Tibial artery (tissue), 4 donors: ENCODE results near the gene SLC6A5.

ENCODE experiments used
- DNase-seq, 2 donors: peaks; one replicate each; pipeline ENCODE4 v3.0.0-alpha.2; 2019
- H3K27ac ChIP-seq, 2 donors: fragments of 200-600 bp; sonication (generic) in 1 of 2; 1 replicate in 1 of 2; 2 replicates in 1 of 2; pipeline ENCODE4 v1.5.1; 2018 to 2019; ENCODE audit warnings: mild to moderate bottlenecking in 1 of 2
- H3K27me3 ChIP-seq, 2 donors: fragments of 200-600 bp; sonication (generic) in 1 of 2; one replicate each; pipeline versions ENCODE4 v1.5.1 to v1.6.0; 2016 to 2019
- H3K36me3 ChIP-seq, 3 donors: fragments of 200-600 bp; sonication (generic) in 2 of 3; one replicate each; pipeline ENCODE4 v1.5.1; 2016 to 2019; ENCODE audit warnings: mild to moderate bottlenecking in 2 of 3
- H3K4me1 ChIP-seq, 4 donors: fragments of 200-600 bp; sonication (generic) in 2 of 4; 1 replicate in 3 of 4; 2 replicates in 1 of 4; pipeline ENCODE4 v1.5.1; 2016 to 2019
- H3K4me3 ChIP-seq, 2 donors: fragments of 200-600 bp; sonication (generic) in 1 of 2; 1 replicate in 1 of 2; 2 replicates in 1 of 2; pipeline ENCODE4 v1.5.1; 2018 to 2019; ENCODE audit warnings: mild to moderate bottlenecking in 2 of 2
- H3K9me3 ChIP-seq, 3 donors: fragments of 200-600 bp; sonication (generic) in 1 of 3; one replicate each; pipeline ENCODE4 v1.5.1; 2016 to 2019
- CTCF ChIP-seq, 2 experiments: fragments of 200-600 bp in 1 of 2; fragments of 450-650 bp in 1 of 2; IDR thresholded peaks; one replicate each; pipeline ENCODE4 v1.5.1; 2017 to 2019; ENCODE audit warnings: antibody characterized with exemption in 2 of 2, mild to moderate bottlenecking in 1 of 2, moderate library complexity in 1 of 2
- intact Hi-C: fragments of 100-400 bp; cut with DNase I; formaldehyde crosslinking; loops from one replicate; pipeline ENCODE4 v1.15.0; 2023; ENCODE audit warnings: low total_unique reads

The SLC6A5 gene

GRCh38 chr11:20598492-20598891 is 916 bp upstream of the SLC6A5 start:
- intact Hi-C loops, result no loop called here
- Histone ChIP-seq H3K4me1 (peaks cover 0 to 16% (median 9%) of the 10 kb centered on the region in 4 donors), H3K36me3 (no peaks in the 10 kb centered on the region), H3K27me3 (peaks cover 0 to 87% of the 10 kb centered on the region in 2 donors), H3K27ac (no peak overlapping the region), H3K9me3 (no peaks in the 10 kb centered on the region), H3K4me3 (no peak overlapping the region)
- TF ChIP-seq CTCF (IDR thresholded peaks at IDR 0.05), result no peak
- DNase-seq, result no peak

- Histone ChIP-seq H3K36me3 (no peaks in the 10 kb centered on the region), H3K9me3 (no peaks in the 10 kb centered on the region), H3K27me3 (peaks cover 0 to 98% of the 10 kb centered on the region in 2 donors), H3K27ac (no peak overlapping the region), H3K4me1 (peaks cover 0 to 16% (median 9%) of the 10 kb centered on the region in 4 donors), H3K4me3 (no peak overlapping the region)
- no peak for TF ChIP-seq CTCF (IDR thresholded peaks at IDR 0.05)
- no peak for DNase-seq
- intact Hi-C loops, result no loop called here
Measured at GRCh38 chr11:20600020-20600346, 575 bp downstream of the SLC6A5 start.

- H3K36me3 ChIP-seq, result no peaks in the 10 kb centered on the region
- peaks cover 0 to 16% (median 9%) of the 10 kb centered on the region in 4 donors for H3K4me1 ChIP-seq
- TF ChIP-seq CTCF (IDR thresholded peaks at IDR 0.05), result no peak
- H3K4me3 ChIP-seq, result no peak overlapping the region
- H3K27me3 ChIP-seq, result peaks cover 0 to 99% of the 10 kb centered on the region in 2 donors
- intact Hi-C loops, result no loop called here
- H3K9me3 ChIP-seq, result no peaks in the 10 kb centered on the region
- no peak for DNase-seq
- no peak overlapping the region for H3K27ac ChIP-seq
Measured at GRCh38 chr11:20600551-20600950, 1.1 kb downstream of the SLC6A5 start.

GRCh38 chr11:20601221-20601914 is 2.0 kb downstream of the SLC6A5 start:
- H3K27me3 ChIP-seq, result peaks cover 0 to 99% of the 10 kb centered on the region in 2 donors
- no peak for DNase-seq
- no peak overlapping the region for H3K4me3 ChIP-seq
- intact Hi-C loops, result no loop called here
- no peaks in the 10 kb centered on the region for H3K36me3 ChIP-seq
- TF ChIP-seq CTCF (IDR thresholded peaks at IDR 0.05), result no peak
- H3K27ac ChIP-seq, result no peak overlapping the region
- peaks cover 0 to 16% (median 9%) of the 10 kb centered on the region in 4 donors for H3K4me1 ChIP-seq
- no peaks in the 10 kb centered on the region for H3K9me3 ChIP-seq

- Histone ChIP-seq H3K36me3 (no peaks in the 10 kb centered on the region), H3K27me3 (peaks cover 0 to 92% of the 10 kb centered on the region in 2 donors), H3K27ac (no peak overlapping the region), H3K4me3 (no peak overlapping the region), H3K9me3 (no peaks in the 10 kb centered on the region), H3K4me1 (no peaks in the 10 kb centered on the region)
- TF ChIP-seq CTCF (IDR thresholded peaks at IDR 0.05), result no peak
- no peak for DNase-seq
- intact Hi-C loops, result no loop called here
Measured at GRCh38 chr11:20604295-20604803, 4.9 kb downstream of the SLC6A5 start.
